Astrocyte (in vitro differentiated cells and primary cell): ENCODE measurements around the gene AMD1.

Source experiments
- CTCF ChIP-seq: IDR thresholded peaks from 2 replicates; pipeline ENCODE4 v1.5.1; 2011; ENCODE audit warnings: low read depth, mild to moderate bottlenecking, inconsistent platforms, low read length, moderate library complexity; ENCODE audit not compliant: insufficient read depth
- EZH2 ChIP-seq: IDR thresholded peaks from 2 replicates; pipeline ENCODE4 v1.6.1; 2012; ENCODE audit warnings: mild to moderate bottlenecking, low read length, inconsistent platforms; ENCODE audit not compliant: insufficient read depth

DNA sequence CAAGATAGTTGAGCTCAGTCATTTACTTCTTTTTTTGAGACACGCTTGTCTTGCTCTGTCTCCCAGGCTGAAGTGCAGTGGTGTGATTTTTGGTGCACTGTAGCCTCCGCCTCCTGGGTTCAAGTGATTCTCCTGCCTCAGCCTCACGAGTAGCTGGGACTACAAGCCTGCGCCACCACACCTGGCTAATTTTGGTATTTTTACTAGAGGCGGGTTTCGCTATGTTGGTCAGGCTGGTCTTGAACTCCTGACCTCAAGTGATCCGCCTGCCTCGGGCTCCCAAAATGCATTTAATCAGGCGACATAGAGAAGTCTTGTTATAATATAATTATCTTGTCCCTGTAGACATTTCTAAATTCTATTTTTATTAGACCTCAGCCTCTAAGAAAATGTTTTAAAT is 6.1 kb downstream of the AMD1 start:
- TF ChIP-seq CTCF (no peak), EZH2 (no peak)
